Endothelial cell of umbilical vein (primary cell): ENCODE measurements around the gene TPH1. TPM values are rescaled to one million over a fixed set of nuclear protein-coding genes. Genes with fewer than 3 reads are reported as not detected.

Source experiments
- BruUV-seq: library from RNA; stranded (reverse); fragments of 400-500 nt; replicated peaks from 2 replicates; lab custom pipeline; 2021; lab: Mats Ljungman, UMichigan
- CTCF ChIA-PET: fragments of 300-600, 350-600 bp; sonication (Branson Sonifier 250); formaldehyde crosslinking; loops from one replicate; lab custom pipeline; 2021; ENCODE audit warnings: antibody characterized with exemption, inconsistent platforms; lab: Charles Lee
- POLR2A ChIA-PET: fragments of 300-600, 350-600 bp; sonication (Branson Sonifier 250); formaldehyde crosslinking; loops from one replicate; lab custom pipeline; 2021; ENCODE audit warnings: antibody characterized with exemption, inconsistent platforms; lab: Charles Lee
- DNase-seq: peaks from one replicate; pipeline ENCODE4 v3.0.0-alpha.2; 2011; ENCODE audit warnings: low read depth, low spot score
- FAIRE-seq: peaks from 2 replicates; lab custom pipeline; 2011; peaks lifted over from hg19 to GRCh38; lab: Jason Lieb, UNC
- H2AFZ ChIP-seq: 2 replicates; pipeline ENCODE4 v1.6.0; 2012; ENCODE audit warnings: low read depth, low read length, control low read depth, inconsistent platforms
- H3K27ac ChIP-seq: 2 replicates; pipeline ENCODE4 v1.5.1; 2011; ENCODE audit warnings: low read depth, mild to moderate bottlenecking, control low read depth, low read length, moderate library complexity; ENCODE audit not compliant: insufficient read depth
- H3K27me3 ChIP-seq, 2 experiments: 2 replicates each; pipeline versions ENCODE4 v1.6.0 to v1.6.1; 2011; ENCODE audit warnings: low read length in 2 of 2, mixed read lengths in 1 of 2; ENCODE audit not compliant: control insufficient read depth in 2 of 2, insufficient read depth in 2 of 2
- H3K36me3 ChIP-seq, 2 experiments: 2 replicates in 1 of 2; 3 replicates in 1 of 2; pipeline ENCODE4 v1.5.1; 2011; ENCODE audit warnings: low read length in 2 of 2, mild to moderate bottlenecking in 1 of 2, moderate library complexity in 1 of 2; ENCODE audit not compliant: control insufficient read depth in 2 of 2, insufficient read depth in 2 of 2; ENCODE audit errors: extremely low read depth in 1 of 2
- H3K4me1 ChIP-seq: 3 replicates; pipeline ENCODE4 v1.5.1; 2011; ENCODE audit warnings: mild to moderate bottlenecking, low read length; ENCODE audit not compliant: control insufficient read depth, insufficient read depth; ENCODE audit errors: extremely low read depth
- H3K4me2 ChIP-seq: 2 replicates; pipeline ENCODE4 v1.6.1; 2011; ENCODE audit warnings: low read length, control low read depth, mixed read lengths; ENCODE audit not compliant: insufficient read depth
- H3K4me3 ChIP-seq, 3 experiments: fragments of 200-600 bp in 1 of 3; sonication (generic), shearing (Covaris generic) in 1 of 3; replicated peaks in 1 of 3; 2 replicates each; pipeline ENCODE4 v1.5.1; 2011 to 2016; ENCODE audit warnings: control low read depth in 3 of 3, low read length in 3 of 3, mild to moderate bottlenecking in 2 of 3, inconsistent platforms in 1 of 3, low read depth in 1 of 3, moderate library complexity in 1 of 3; ENCODE audit not compliant: insufficient read depth in 1 of 3
- H3K79me2 ChIP-seq: 2 replicates; pipeline ENCODE4 v1.6.0; 2012; ENCODE audit warnings: low read length, inconsistent platforms; ENCODE audit not compliant: control insufficient read depth, insufficient read depth
- H3K9ac ChIP-seq: replicated peaks from 2 replicates; pipeline ENCODE3; 2011; ENCODE audit warnings: low read length, control low read depth; ENCODE audit not compliant: insufficient read depth; ENCODE audit errors: extremely low read depth
- H3K9me1 ChIP-seq: replicated peaks from 3 replicates; pipeline ENCODE4 v1.6.0; 2011; ENCODE audit warnings: mild to moderate bottlenecking, low read length; ENCODE audit not compliant: control insufficient read depth, insufficient read depth; ENCODE audit errors: extremely low read depth
- H3K9me3 ChIP-seq: replicated peaks from 2 replicates; pipeline ENCODE4 v1.5.1; 2012; ENCODE audit warnings: low read length, inconsistent platforms; ENCODE audit not compliant: control insufficient read depth, insufficient read depth
- H4K20me1 ChIP-seq: replicated peaks from 2 replicates; pipeline ENCODE3; 2011; ENCODE audit warnings: mild to moderate bottlenecking, low read length; ENCODE audit not compliant: control insufficient read depth, insufficient read depth; ENCODE audit errors: extremely low read depth
- CTCF ChIP-seq, 2 donors: IDR thresholded peaks; 1 replicate in 1 of 2; 2 replicates in 1 of 2; pipeline ENCODE4 v1.5.1; 2011; ENCODE audit warnings: low read length in 2 of 2, mild to moderate bottlenecking in 2 of 2, moderate library complexity in 2 of 2, control low read depth in 1 of 2, inconsistent platforms in 1 of 2, low read depth in 1 of 2; ENCODE audit not compliant: insufficient read depth in 1 of 2; ENCODE audit errors: extremely low read depth in 1 of 2
- EZH2 ChIP-seq: IDR thresholded peaks from 2 replicates; pipeline ENCODE4 v1.6.1; 2012; ENCODE audit warnings: borderline replicate concordance, low read depth, mild to moderate bottlenecking, moderate library complexity, low read length, inconsistent platforms; ENCODE audit not compliant: severe bottlenecking
- GATA2 ChIP-seq: IDR thresholded peaks from 2 replicates; pipeline ENCODE4 v1.7.0; 2011; ENCODE audit warnings: low read depth, mild to moderate bottlenecking, moderate library complexity, mixed read lengths, low read length; ENCODE audit not compliant: insufficient read length, insufficient read depth
- JUN ChIP-seq: IDR thresholded peaks from 2 replicates; pipeline ENCODE4 v1.6.1; 2011; ENCODE audit warnings: borderline replicate concordance, low read depth; ENCODE audit not compliant: insufficient read length, insufficient read depth
- MAX ChIP-seq: IDR thresholded peaks from 2 replicates; pipeline ENCODE4 v1.6.1; 2011; ENCODE audit not compliant: insufficient read depth, insufficient read length
- MYC ChIP-seq: IDR thresholded peaks from one replicate; pipeline ENCODE4 v1.6.1; 2011; ENCODE audit warnings: mild to moderate bottlenecking, low read depth, low read length
- POLR2A ChIP-seq: IDR thresholded peaks from 2 replicates; pipeline ENCODE4 v1.6.1; 2012; ENCODE audit warnings: low read depth, mild to moderate bottlenecking, control low read depth, low read length
- POLR2AphosphoS5 ChIP-seq: IDR thresholded peaks from 2 replicates; pipeline ENCODE4 v1.6.1; 2012; ENCODE audit warnings: low read depth, mild to moderate bottlenecking, control low read depth, low read length, moderate library complexity; ENCODE audit not compliant: insufficient read depth
- dilution Hi-C: fragments of 300-500 bp; cut with MboI; formaldehyde crosslinking; loops from one replicate; pipeline ENCODE4 v1.15.0; 2019; ENCODE audit warnings: low sequenced_read_pairs; ENCODE audit not compliant: extremely low pct_ligation_motif_present
- intact Hi-C: fragments of 100-400 bp; cut with micrococcal nuclease; formaldehyde crosslinking; loops from one replicate; pipeline ENCODE4 v1.10.0; 2022
- polyA plus RNA-seq, 4 experiments: library from polyadenylated mRNA; depleted of rRNA in 3 of 4; stranded (reverse) in 3 of 4; unstranded in 1 of 4; fragments of >200 nt; gene quantifications; 2 replicates each; pipeline versions ENCODE4 v1.2.1 to v1.2.3, GENCODE V29; 2011 to 2012; ENCODE audit warnings: missing spikeins in 1 of 4
- total RNA-seq: library from RNA; stranded (reverse); gene quantifications from 2 replicates; pipeline ENCODE4 v1.2.3, GENCODE V29; 2021

TPH1 gene
- total and polyA plus RNA-seq, 2 donors (not counting 3 experiments of a cell fraction or from before 2014, with no cell fraction given), result 0.07 TPM

- intact Hi-C loops (no loop called here), dilution Hi-C loops (no loop called here)
- no peaks in the 10 kb centered on the region for H3K9me1 ChIP-seq
- no peak overlapping the region for H3K4me2 ChIP-seq
- no peak overlapping the region for H2AFZ ChIP-seq
- peaks cover 5% of the 10 kb centered on the region for H3K4me1 ChIP-seq
- POLR2A ChIA-PET, result no interaction called here
- DNase-seq, result no peak
- no peak for TF ChIP-seq JUN
- TF ChIP-seq MAX, result no peak
- TF ChIP-seq POLR2A, result no peak
- no peak for TF ChIP-seq CTCF (IDR thresholded peaks at IDR 0.05; ENCODE audit: extremely low read depth in 1 of 2, insufficient read depth in 1 of 2, low read depth in 1 of 2, low read length in 2 of 2)
- no peak for TF ChIP-seq POLR2AphosphoS5
- no peak for TF ChIP-seq EZH2
- no peak for TF ChIP-seq GATA2
- no peak for TF ChIP-seq MYC
- no peak overlapping the region for H3K9ac ChIP-seq
- H4K20me1 ChIP-seq, result no peaks in the 10 kb centered on the region
- H3K36me3 ChIP-seq, result no peaks in the 10 kb centered on the region
- FAIRE-seq, result no peak
- CTCF ChIA-PET, result no interaction called here
- no peak overlapping the region for H3K4me3 ChIP-seq
- H3K27ac ChIP-seq, result no peak overlapping the region
- no peaks in the 10 kb centered on the region for H3K79me2 ChIP-seq
- BruUV-seq, result no TSS peak
- H3K27me3 ChIP-seq, result no peaks in the 10 kb centered on the region
- H3K9me3 ChIP-seq, result no peaks in the 10 kb centered on the region
Observed at GRCh38 chr11:18071098-18071705, 25.1 kb upstream of the TPH1 start.
